ENCODE data around the gene AGPAT1. TPM values are rescaled to one million over a fixed set of nuclear protein-coding genes. Genes with fewer than 3 reads are reported as not detected.

The AGPAT1 gene
- total and polyA plus RNA-seq, 2 of the 13 experiments (the other 11 are each of a cell fraction or from before 2014, with no cell fraction given), result 51.3 to 139 TPM

GRCh38 chr6:32167761-32168262, 8.1 kb downstream of the AGPAT1 start:
- peaks cover 5% of the 10 kb centered on the region for H3K4me1 ChIP-seq (ENCODE audit: insufficient read depth, low read length)
- BruUV-seq (replicated peaks), result TSS peak; percentile 41
- H3K79me2 ChIP-seq (ENCODE audit: insufficient read depth, low read length), result peaks cover 6% of the 10 kb centered on the region
- ATAC-seq (no peak), FAIRE-seq (no peak), DNase-seq (ENCODE audit: low spot score) (no peak)
- peaks cover 20 to 55% of the 10 kb centered on the region in 2 experiments for H3K36me3 ChIP-seq (replicated peaks in 1 of 2; ENCODE audit: control insufficient read depth in 1 of 2, insufficient read depth in 2 of 2, low read length in 2 of 2)
- no peaks in the 10 kb centered on the region for H3K9me3 ChIP-seq (ENCODE audit: low read length)
- no peaks in the 10 kb centered on the region for H3K27me3 ChIP-seq (ENCODE audit: control insufficient read depth in 1 of 2, insufficient read depth in 2 of 2, low read length in 2 of 2)
- in situ Hi-C loops (cut with HindIII; ENCODE audit: extremely low pct_ligation_motif_present, low pct_unique_long_range_greater_than_20kb) (no loop called here), intact Hi-C loops (cut with micrococcal nuclease; ENCODE audit: unreplicated experiment) (no loop called here)
- H2AFZ ChIP-seq (ENCODE audit: low read length), result no peak overlapping the region
- 89% methylated on average over 6 of the region's 6 CpGs for WGBS (ENCODE audit: low lambda C conversion rate)
- H3K27ac ChIP-seq (ENCODE audit: extremely low read length, insufficient read depth, low read length), result no peak overlapping the region
- no peaks in the 10 kb centered on the region for H4K20me1 ChIP-seq (ENCODE audit: insufficient read depth, low read length)
- CTCF ChIA-PET (ENCODE audit: low intra/inter-chr PET ratio, low total read pairs), result interaction anchor here (0.9 kb wide), 1 partner anchor 49 kb away, joined by 3 read pairs; no protein-coding TSS in a partner anchor
- H3K9ac ChIP-seq (ENCODE audit: insufficient read depth, low read depth, low read length), result no peak overlapping the region
- POLR2A ChIA-PET, result interaction anchor here (1.3 to 1.5 kb wide), 2 partner anchors 9 to 10 kb away, joined by 3 to 5 read pairs; partner anchors contain the start of gene AGPAT1
- no peak overlapping the region for H3K4me3 ChIP-seq (replicated peaks in 1 of 3; ENCODE audit: insufficient read depth in 1 of 3, low read depth in 2 of 3, low read length in 3 of 3)
- no peak overlapping the region for H3K4me2 ChIP-seq (ENCODE audit: low read depth, low read length)
- no peak for TF ChIP-seq FOSL1 (CRISPR knock-in tag; IDR thresholded peaks at IDR 0.05; ENCODE audit: borderline replicate concordance)
- no peak for TF ChIP-seq ZNF225 (CRISPR knock-in tag; IDR thresholded peaks at IDR 0.05)
- peak; percentile 57 for TF ChIP-seq RBM22 (optimal IDR thresholded peaks at IDR 0.05; ENCODE audit: low read length)
- TF ChIP-seq ZSCAN22 (CRISPR knock-in tag; IDR thresholded peaks at IDR 0.05), result no peak
- TF ChIP-seq PRPF4 (IDR thresholded peaks at IDR 0.05; ENCODE audit: low read depth, low read length, poor library complexity, severe bottlenecking), result no peak
- TF ChIP-seq HHEX (CRISPR knock-in tag; IDR thresholded peaks at IDR 0.05), result no peak

GRCh38 chr6:32167154-32167760, 8.6 kb downstream of the AGPAT1 start:
- Histone ChIP-seq H2AFZ (ENCODE audit: low read length) (no peak overlapping the region), H3K79me2 (ENCODE audit: insufficient read depth, low read length) (peaks cover under 1% of the 10 kb centered on the region), H3K36me3 (replicated peaks in 1 of 2; ENCODE audit: control insufficient read depth in 1 of 2, insufficient read depth in 2 of 2, low read length in 2 of 2) (peaks cover 20 to 60% of the 10 kb centered on the region in 2 experiments), H3K27ac (ENCODE audit: extremely low read length, insufficient read depth, low read length) (no peak overlapping the region), H3K9ac (ENCODE audit: insufficient read depth, low read depth, low read length) (no peak overlapping the region), H3K4me3 (replicated peaks in 1 of 3; ENCODE audit: insufficient read depth in 1 of 3, low read depth in 2 of 3, low read length in 3 of 3) (no peak overlapping the region), H4K20me1 (ENCODE audit: insufficient read depth, low read length) (no peaks in the 10 kb centered on the region), H3K9me3 (ENCODE audit: low read length) (no peaks in the 10 kb centered on the region), H3K27me3 (ENCODE audit: control insufficient read depth in 1 of 2, insufficient read depth in 2 of 2, low read length in 2 of 2) (no peaks in the 10 kb centered on the region), H3K4me2 (ENCODE audit: low read depth, low read length) (no peak overlapping the region), H3K4me1 (ENCODE audit: insufficient read depth, low read length) (no peaks in the 10 kb centered on the region)
- TF ChIP-seq ZNF256 (CRISPR knock-in tag; conservative IDR thresholded peaks at IDR 0.05) (no peak), AGO2 (optimal IDR thresholded peaks at IDR 0.05; ENCODE audit: low read depth, low read length) (peak; percentile 77), GABPB1 (CRISPR knock-in tag; IDR thresholded peaks at IDR 0.05) (no peak), ZNF33B (CRISPR knock-in tag; IDR thresholded peaks at IDR 0.05) (no peak), RBFOX2 (IDR thresholded peaks at IDR 0.05; ENCODE audit: low read depth, low read length) (peak; percentile 69; the same call in 1 of the 2 replicates)
- FAIRE-seq (no peak), ATAC-seq (no peak), DNase-seq (ENCODE audit: low spot score) (no peak)
- intact Hi-C loops (cut with micrococcal nuclease; ENCODE audit: unreplicated experiment), result no loop called here
- no TSS peak for BruUV-seq (replicated peaks)
- in situ Hi-C loops (cut with HindIII; ENCODE audit: extremely low pct_ligation_motif_present, low pct_unique_long_range_greater_than_20kb), result no loop called here
- WGBS (ENCODE audit: low lambda C conversion rate), result 97% methylated on average over 32 of the region's 32 CpGs
- CTCF ChIA-PET (ENCODE audit: low intra/inter-chr PET ratio, low total read pairs), result interaction anchor here (0.9 kb wide), 1 partner anchor 48 kb away, joined by 3 read pairs; no protein-coding TSS in a partner anchor
- POLR2A ChIA-PET, result interaction anchor here (1.3 to 1.5 kb wide), 2 partner anchors 9 to 10 kb away, joined by 3 to 5 read pairs; partner anchors contain the start of gene AGPAT1
